ENCODE results near the gene SIRPA. TPM values are rescaled to one million over a fixed set of nuclear protein-coding genes. Genes with fewer than 3 reads are reported as not detected.

Gene SIRPA
- total RNA-seq, result under 1 TPM; 0.12 to 0.31 TPM

GRCh38 chr20:1894951-1895673 is at the start of gene SIRPA:
Gene SIRPA, plus strand, starts transcription at chr20:1895407. Its CDS starts 41 bp downstream, at chr20:1895448.
- peaks cover 68% of the 10 kb centered on the region for H3K27me3 Mint-ChIP-seq
- H3K4me3 Mint-ChIP-seq, result peak within 1 kb of the TSS; percentile 67
- DNase-seq, result no peak
- no peaks in the 10 kb centered on the region for H3K9me3 Mint-ChIP-seq
- no peaks in the 10 kb centered on the region for H3K36me3 Mint-ChIP-seq
- peaks cover 7% of the 10 kb centered on the region for H3K4me1 Mint-ChIP-seq
- no peak within 1 kb of the TSS for H3K27ac Mint-ChIP-seq

GRCh38 chr20:1845701-1846100 is 49.5 kb upstream of the SIRPA start:
- Mint-ChIP-seq H3K27me3 (peaks cover 3% of the 10 kb centered on the region), H3K36me3 (peaks cover 1% of the 10 kb centered on the region), H3K4me1 (peaks cover 19% of the 10 kb centered on the region), H3K4me3 (no peak overlapping the region), H3K9me3 (peaks cover 2% of the 10 kb centered on the region), H3K27ac (no peak overlapping the region)
- DNase-seq, result no peak

GRCh38 chr20:1846341-1846740 is 48.9 kb upstream of the SIRPA start:
- H3K4me3 Mint-ChIP-seq, result no peak overlapping the region
- no peak overlapping the region for H3K27ac Mint-ChIP-seq
- peaks cover 1% of the 10 kb centered on the region for H3K36me3 Mint-ChIP-seq
- DNase-seq, result no peak
- peaks cover 23% of the 10 kb centered on the region for H3K4me1 Mint-ChIP-seq
- H3K9me3 Mint-ChIP-seq, result peaks cover 2% of the 10 kb centered on the region
- peaks cover 3% of the 10 kb centered on the region for H3K27me3 Mint-ChIP-seq

GRCh38 chr20:1846876-1847275 is 48.3 kb upstream of the SIRPA start:
- Mint-ChIP-seq H3K9me3 (peaks cover 2% of the 10 kb centered on the region), H3K27ac (no peak overlapping the region), H3K36me3 (peaks cover 1% of the 10 kb centered on the region), H3K27me3 (peaks cover 3% of the 10 kb centered on the region), H3K4me1 (peaks cover 23% of the 10 kb centered on the region), H3K4me3 (no peak overlapping the region)
- DNase-seq, result no peak

- H3K9me3 Mint-ChIP-seq, result peaks cover 6% of the 10 kb centered on the region
- H3K4me3 Mint-ChIP-seq, result no peak overlapping the region
- peaks cover 23% of the 10 kb centered on the region for H3K4me1 Mint-ChIP-seq
- H3K27ac Mint-ChIP-seq, result no peak overlapping the region
- no peak for DNase-seq
- no peaks in the 10 kb centered on the region for H3K27me3 Mint-ChIP-seq
- H3K36me3 Mint-ChIP-seq, result peaks cover 1% of the 10 kb centered on the region
These were observed 47.4 kb upstream of the SIRPA start for GRCh38 chr20:1847780-1848179.

- H3K9me3 Mint-ChIP-seq, result peaks cover 6% of the 10 kb centered on the region
- no peak overlapping the region for H3K4me3 Mint-ChIP-seq
- DNase-seq, result no peak
- H3K36me3 Mint-ChIP-seq, result peaks cover 1% of the 10 kb centered on the region
- no peak overlapping the region for H3K27ac Mint-ChIP-seq
- peaks cover 23% of the 10 kb centered on the region for H3K4me1 Mint-ChIP-seq
- H3K27me3 Mint-ChIP-seq, result no peaks in the 10 kb centered on the region
These were observed 46.8 kb upstream of the SIRPA start for GRCh38 chr20:1848373-1848772.

GRCh38 chr20:1851396-1851795 is 43.8 kb upstream of the SIRPA start:
- peaks cover 1% of the 10 kb centered on the region for H3K27me3 Mint-ChIP-seq
- H3K9me3 Mint-ChIP-seq, result peaks cover 6% of the 10 kb centered on the region
- H3K4me3 Mint-ChIP-seq, result no peak overlapping the region
- no peak overlapping the region for H3K27ac Mint-ChIP-seq
- H3K36me3 Mint-ChIP-seq, result peaks cover 1% of the 10 kb centered on the region
- DNase-seq, result no peak
- H3K4me1 Mint-ChIP-seq, result peaks cover 11% of the 10 kb centered on the region

GRCh38 chr20:1853473-1853872 is 41.7 kb upstream of the SIRPA start:
- peaks cover 11% of the 10 kb centered on the region for H3K4me1 Mint-ChIP-seq
- H3K27me3 Mint-ChIP-seq, result peaks cover 3% of the 10 kb centered on the region
- no peaks in the 10 kb centered on the region for H3K36me3 Mint-ChIP-seq
- no peak overlapping the region for H3K27ac Mint-ChIP-seq
- DNase-seq, result no peak
- H3K9me3 Mint-ChIP-seq, result peaks cover 3% of the 10 kb centered on the region
- no peak overlapping the region for H3K4me3 Mint-ChIP-seq

- DNase-seq, result no peak
- H3K27me3 Mint-ChIP-seq, result peaks cover 3% of the 10 kb centered on the region
- no peak overlapping the region for H3K4me3 Mint-ChIP-seq
- peaks cover 3% of the 10 kb centered on the region for H3K9me3 Mint-ChIP-seq
- H3K36me3 Mint-ChIP-seq, result no peaks in the 10 kb centered on the region
- H3K27ac Mint-ChIP-seq, result no peak overlapping the region
- peaks cover 13% of the 10 kb centered on the region for H3K4me1 Mint-ChIP-seq
These were observed 41.0 kb upstream of the SIRPA start for GRCh38 chr20:1854246-1854645.

GRCh38 chr20:1855109-1855508 is 40.1 kb upstream of the SIRPA start:
- Mint-ChIP-seq H3K36me3 (no peaks in the 10 kb centered on the region), H3K9me3 (peaks cover 3% of the 10 kb centered on the region), H3K4me1 (peaks cover 11% of the 10 kb centered on the region), H3K4me3 (no peak overlapping the region), H3K27me3 (peaks cover 3% of the 10 kb centered on the region), H3K27ac (no peak overlapping the region)
- no peak for DNase-seq

GRCh38 chr20:1855690-1856089 is 39.5 kb upstream of the SIRPA start:
- Mint-ChIP-seq H3K9me3 (peaks cover 3% of the 10 kb centered on the region), H3K27ac (no peak overlapping the region), H3K27me3 (peaks cover 3% of the 10 kb centered on the region), H3K4me1 (peaks cover 5% of the 10 kb centered on the region), H3K4me3 (no peak overlapping the region), H3K36me3 (no peaks in the 10 kb centered on the region)
- no peak for DNase-seq

- H3K9me3 Mint-ChIP-seq, result peaks cover 3% of the 10 kb centered on the region
- peaks cover 5% of the 10 kb centered on the region for H3K27me3 Mint-ChIP-seq
- H3K4me3 Mint-ChIP-seq, result no peak overlapping the region
- H3K36me3 Mint-ChIP-seq, result no peaks in the 10 kb centered on the region
- H3K4me1 Mint-ChIP-seq, result peaks cover 2% of the 10 kb centered on the region
- no peak overlapping the region for H3K27ac Mint-ChIP-seq
- no peak for DNase-seq
These were observed 38.8 kb upstream of the SIRPA start for GRCh38 chr20:1856424-1856823.

GRCh38 chr20:1857466-1857865 is 37.7 kb upstream of the SIRPA start:
- H3K9me3 Mint-ChIP-seq, result no peaks in the 10 kb centered on the region
- no peaks in the 10 kb centered on the region for H3K36me3 Mint-ChIP-seq
- DNase-seq, result no peak
- no peak overlapping the region for H3K4me3 Mint-ChIP-seq
- H3K4me1 Mint-ChIP-seq, result peaks cover 2% of the 10 kb centered on the region
- peaks cover 9% of the 10 kb centered on the region for H3K27me3 Mint-ChIP-seq
- H3K27ac Mint-ChIP-seq, result no peak overlapping the region

GRCh38 chr20:1858871-1859270 is 36.3 kb upstream of the SIRPA start:
- H3K27me3 Mint-ChIP-seq, result peaks cover 12% of the 10 kb centered on the region
- H3K27ac Mint-ChIP-seq, result no peak overlapping the region

GRCh38 chr20:1860446-1860845 is 34.8 kb upstream of the SIRPA start:
- H3K36me3 Mint-ChIP-seq, result no peaks in the 10 kb centered on the region
- H3K4me3 Mint-ChIP-seq, result no peak overlapping the region
- peaks cover 2% of the 10 kb centered on the region for H3K4me1 Mint-ChIP-seq
- H3K27ac Mint-ChIP-seq, result no peak overlapping the region
- DNase-seq, result no peak
- H3K9me3 Mint-ChIP-seq, result no peaks in the 10 kb centered on the region
- peaks cover 12% of the 10 kb centered on the region for H3K27me3 Mint-ChIP-seq

More at GRCh38 chr20:1858871-1859270, 36.3 kb upstream of the SIRPA start:
- H3K4me3 Mint-ChIP-seq, result no peak overlapping the region
- no peaks in the 10 kb centered on the region for H3K36me3 Mint-ChIP-seq
- no peaks in the 10 kb centered on the region for H3K9me3 Mint-ChIP-seq
- DNase-seq, result no peak
- H3K4me1 Mint-ChIP-seq, result peaks cover 2% of the 10 kb centered on the region

GRCh38 chr20:1861347-1861976 is 33.7 kb upstream of the SIRPA start:
- no peak overlapping the region for H3K27ac Mint-ChIP-seq
- peaks cover 10% of the 10 kb centered on the region for H3K27me3 Mint-ChIP-seq
- H3K9me3 Mint-ChIP-seq, result no peaks in the 10 kb centered on the region
- no peak overlapping the region for H3K4me3 Mint-ChIP-seq
- H3K4me1 Mint-ChIP-seq, result peaks cover 2% of the 10 kb centered on the region
- H3K36me3 Mint-ChIP-seq, result no peaks in the 10 kb centered on the region
- no peak for DNase-seq

Measured in activated naive CD8-positive, alpha-beta T cell treated with anti-CD3 and anti-CD28 coated beads for 36 hours (primary cell).